HEK293 (cell line): Measurements from ENCODE around the gene CITED4.

Experiments used
- CTCF ChIA-PET: fragments of 350-600 bp; formaldehyde crosslinking; extraction: SDS; loops from one replicate; lab custom pipeline; 2021; ENCODE audit warnings: antibody characterized with exemption; lab: Yijun Ruan, JAX
- POLR2A ChIA-PET: fragments of 300-600 bp; formaldehyde crosslinking; extraction: SDS; loops from one replicate; lab custom pipeline; 2020; ENCODE audit warnings: antibody characterized with exemption, inconsistent platforms; lab: Yijun Ruan, JAX
- H3K27ac ChIP-seq: fragments of 200-500 bp; sonication (Bioruptor generic); 2 replicates; pipeline ENCODE4 v1.5.1; 2014; ENCODE audit warnings: low read depth, low read length, control low read depth, inconsistent platforms; ENCODE audit errors: extremely low read depth
- H3K36me3 ChIP-seq, 2 experiments: fragments of 200-500 bp in 1 of 2; sonication (Bioruptor generic) in 1 of 2; 1 replicate in 1 of 2; 2 replicates in 1 of 2; pipeline ENCODE4 v1.5.1; 2014 to 2017; ENCODE audit warnings: inconsistent platforms in 2 of 2, low read length in 2 of 2; ENCODE audit not compliant: control insufficient read depth in 2 of 2, insufficient read depth in 1 of 2
- H3K4me1 ChIP-seq: fragments of 200-500 bp; sonication (Bioruptor generic); 2 replicates; pipeline ENCODE4 v1.5.1; 2014; ENCODE audit warnings: mild to moderate bottlenecking, low read length, inconsistent platforms; ENCODE audit not compliant: control insufficient read depth, insufficient read depth
- H3K4me3 ChIP-seq: 2 replicates; pipeline ENCODE4 v1.5.1; 2011; ENCODE audit warnings: low read depth, mild to moderate bottlenecking, control low read depth, low read length, moderate library complexity
- H3K9me3 ChIP-seq: fragments of 200-500 bp; sonication (Bioruptor generic); 2 replicates; pipeline ENCODE4 v1.5.1; 2014; ENCODE audit warnings: low read depth, low read length, inconsistent platforms; ENCODE audit not compliant: control insufficient read depth, insufficient read depth
- KLF8 ChIP-seq: fragments of 450-650 bp; formaldehyde crosslinking; IDR thresholded peaks from 2 replicates; pipeline ENCODE4 v1.5.1; 2016; ENCODE audit warnings: missing biosample characterization, missing genetic modification characterization
- MZF1 ChIP-seq: fragments of 450-650 bp; formaldehyde crosslinking; IDR thresholded peaks from 2 replicates; pipeline ENCODE4 v1.5.1; 2017; ENCODE audit warnings: missing biosample characterization, missing genetic modification characterization, borderline replicate concordance
- RBAK ChIP-seq: fragments of 450-650 bp; formaldehyde crosslinking; IDR thresholded peaks from 2 replicates; pipeline ENCODE4 v1.5.1; 2016; ENCODE audit warnings: missing biosample characterization, missing genetic modification characterization
- ZFP37 ChIP-seq: fragments of 450-650 bp; formaldehyde crosslinking; IDR thresholded peaks from 2 replicates; pipeline ENCODE4 v1.5.1; 2016; ENCODE audit warnings: missing biosample characterization, missing genetic modification characterization
- ZNF184 ChIP-seq: fragments of 450-650 bp; IDR thresholded peaks from 2 replicates; pipeline ENCODE4 v1.5.1; 2018; ENCODE audit warnings: missing biosample characterization, mild to moderate bottlenecking, missing genetic modification characterization
- ZNF19 ChIP-seq: fragments of 450-650 bp; formaldehyde crosslinking; IDR thresholded peaks from 2 replicates; pipeline ENCODE4; 2016; ENCODE audit warnings: missing biosample characterization, missing genetic modification characterization, low read depth
- ZNF214 ChIP-seq: fragments of 450-650 bp; formaldehyde crosslinking; IDR thresholded peaks from 2 replicates; pipeline ENCODE4 v1.5.1; 2017; ENCODE audit warnings: missing biosample characterization, mild to moderate bottlenecking, missing genetic modification characterization, borderline replicate concordance
- ZNF266 ChIP-seq: fragments of 450-650 bp; formaldehyde crosslinking; IDR thresholded peaks from 2 replicates; pipeline ENCODE4 v1.5.1; 2016; ENCODE audit warnings: missing biosample characterization, missing genetic modification characterization, low read depth
- ZNF423 ChIP-seq: fragments of 450-650 bp; formaldehyde crosslinking; IDR thresholded peaks from 2 replicates; pipeline ENCODE4 v1.5.1; 2016; ENCODE audit warnings: missing biosample characterization, missing genetic modification characterization
- ZNF521 ChIP-seq: fragments of 450-650 bp; formaldehyde crosslinking; IDR thresholded peaks from 2 replicates; pipeline ENCODE4 v1.5.1; 2017; ENCODE audit warnings: missing biosample characterization, mild to moderate bottlenecking, missing genetic modification characterization
- ZNF558 ChIP-seq: fragments of 450-650 bp; formaldehyde crosslinking; IDR thresholded peaks from 2 replicates; pipeline ENCODE4 v1.5.1; 2016; ENCODE audit warnings: missing biosample characterization, missing genetic modification characterization
- ZNF626 ChIP-seq: fragments of 450-650 bp; sonication (Bioruptor Pico); formaldehyde crosslinking; IDR thresholded peaks from 2 replicates; pipeline ENCODE4 v1.5.1; 2018; ENCODE audit warnings: missing biosample characterization, missing genetic modification characterization, inconsistent platforms
- ZNF76 ChIP-seq: fragments of 450-650 bp; formaldehyde crosslinking; IDR thresholded peaks from 2 replicates; pipeline ENCODE4; 2016; ENCODE audit warnings: low read depth, missing biosample characterization, missing genetic modification characterization, borderline replicate concordance
- ZNF777 ChIP-seq: fragments of 450-650 bp; formaldehyde crosslinking; IDR thresholded peaks from 2 replicates; pipeline ENCODE4 v1.5.1; 2017; ENCODE audit warnings: missing biosample characterization, missing genetic modification characterization, borderline replicate concordance
- TF ChIP-seq, protein P1 (sequence below): fragments of 450-650 bp; formaldehyde crosslinking; IDR thresholded peaks from 2 replicates; pipeline ENCODE4 v1.5.1; 2016; ENCODE audit warnings: missing biosample characterization, missing genetic modification characterization
- TF ChIP-seq, protein P2 (sequence below): fragments of 450-650 bp; formaldehyde crosslinking; optimal IDR thresholded peaks from 2 replicates; pipeline ENCODE3; 2016; ENCODE audit warnings: missing biosample characterization, mild to moderate bottlenecking, missing genetic modification characterization
- TF ChIP-seq, protein P3 (sequence below): fragments of 450-650 bp; formaldehyde crosslinking; IDR thresholded peaks from 2 replicates; pipeline ENCODE4 v1.5.1; 2016; ENCODE audit warnings: missing biosample characterization, missing genetic modification characterization
- TF ChIP-seq, protein P4 (sequence below): fragments of 450-650 bp; formaldehyde crosslinking; IDR thresholded peaks from 2 replicates; pipeline ENCODE4 v1.5.1; 2017; ENCODE audit warnings: missing biosample characterization, missing genetic modification characterization
- TF ChIP-seq, protein P5 (sequence below): fragments of 450-650 bp; formaldehyde crosslinking; IDR thresholded peaks from 2 replicates; pipeline ENCODE4 v1.5.1; 2016; ENCODE audit warnings: missing biosample characterization, missing genetic modification characterization

Gene CITED4

DNA sequence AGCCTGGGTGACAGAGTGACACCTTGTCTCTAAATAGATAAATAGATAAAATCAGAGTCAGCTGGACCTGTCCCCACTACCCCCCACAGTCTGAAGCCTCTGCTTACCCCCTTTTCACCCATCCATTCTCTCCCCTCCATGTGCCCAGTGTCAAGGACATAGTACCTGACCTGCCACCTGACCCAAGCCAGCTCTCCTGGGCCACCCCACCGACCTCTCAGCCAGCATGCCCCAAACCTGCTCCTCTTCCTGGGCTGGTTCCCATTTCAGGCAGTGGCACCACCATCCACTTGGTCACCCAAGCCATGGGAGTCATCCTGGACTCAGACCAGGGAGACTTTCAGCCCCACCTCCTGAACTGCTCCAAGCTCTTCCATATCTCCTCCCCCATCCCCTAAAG lies 28.2 kb downstream of the CITED4 start (continued):
- TF ChIP-seq, protein P1, sequence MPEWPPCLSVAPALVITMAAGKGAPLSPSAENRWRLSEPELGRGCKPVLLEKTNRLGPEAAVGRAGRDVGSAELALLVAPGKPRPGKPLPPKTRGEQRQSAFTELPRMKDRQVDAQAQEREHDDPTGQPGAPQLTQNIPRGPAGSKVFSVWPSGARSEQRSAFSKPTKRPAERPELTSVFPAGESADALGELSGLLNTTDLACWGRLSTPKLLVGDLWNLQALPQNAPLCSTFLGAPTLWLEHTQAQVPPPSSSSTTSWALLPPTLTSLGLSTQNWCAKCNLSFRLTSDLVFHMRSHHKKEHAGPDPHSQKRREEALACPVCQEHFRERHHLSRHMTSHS = no peak
- TF ChIP-seq ZNF423 = no peak

DNA sequence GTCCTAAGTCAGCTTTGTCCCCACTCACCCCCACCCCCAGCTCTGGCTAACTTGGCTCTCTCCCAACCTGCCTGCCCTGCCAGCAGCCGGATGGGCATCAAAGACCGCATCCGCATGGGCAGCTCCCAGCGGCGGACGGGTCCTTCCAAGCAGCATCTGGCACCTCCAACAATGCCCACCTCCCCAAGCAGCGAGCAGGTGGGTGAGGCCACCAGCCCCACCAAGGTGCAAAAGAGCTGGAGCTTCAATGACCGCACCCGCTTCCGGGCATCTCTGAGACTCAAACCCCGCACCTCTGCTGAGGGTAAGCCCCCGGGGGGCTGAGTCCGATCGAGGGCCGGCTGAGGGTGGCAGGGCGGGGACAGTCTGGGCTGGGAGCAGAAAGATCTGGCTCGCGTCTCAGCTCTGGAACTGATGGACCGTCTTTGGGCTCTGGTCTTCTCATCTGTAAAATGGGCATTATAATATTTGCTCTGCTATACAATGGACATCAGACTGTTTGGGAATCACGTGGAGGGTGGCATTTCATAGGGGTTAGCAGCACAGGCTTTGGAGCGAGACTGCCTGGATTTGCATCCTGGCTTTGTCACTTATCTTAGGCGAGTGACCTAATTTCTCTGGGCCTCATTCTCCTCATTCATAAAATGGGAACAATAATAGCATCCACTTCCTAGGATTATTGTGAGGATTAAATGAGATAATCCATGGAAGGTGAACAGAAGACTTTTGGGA lies 31.0 kb downstream of the CITED4 start:
- Histone ChIP-seq H3K4me1 (no peaks in the 10 kb centered on the region), H3K4me3 (no peak overlapping the region), H3K27ac (no peak overlapping the region), H3K9me3 (no peaks in the 10 kb centered on the region), H3K36me3 (no peaks in the 10 kb centered on the region)
- ChIA-PET POLR2A (interaction anchor here (0.6 kb wide), 1 partner anchor 1861 kb away, joined by 4 read pairs; no protein-coding TSS in a partner anchor), CTCF (interaction anchor here (0.6 kb wide), 1 partner anchor 17 kb away, joined by 4 read pairs; no protein-coding TSS in a partner anchor)
- no peak for TF ChIP-seq ZNF19
- no peak for TF ChIP-seq ZNF626 (tag by site-specific recombination)
- no peak for TF ChIP-seq RBAK
- TF ChIP-seq ZNF558 (tag by site-specific recombination) = no peak
- no peak for TF ChIP-seq ZNF777 (tag by site-specific recombination)
- no peak for TF ChIP-seq MZF1 (tag by site-specific recombination)
- TF ChIP-seq, protein P1 = no peak
- TF ChIP-seq, protein P2, sequence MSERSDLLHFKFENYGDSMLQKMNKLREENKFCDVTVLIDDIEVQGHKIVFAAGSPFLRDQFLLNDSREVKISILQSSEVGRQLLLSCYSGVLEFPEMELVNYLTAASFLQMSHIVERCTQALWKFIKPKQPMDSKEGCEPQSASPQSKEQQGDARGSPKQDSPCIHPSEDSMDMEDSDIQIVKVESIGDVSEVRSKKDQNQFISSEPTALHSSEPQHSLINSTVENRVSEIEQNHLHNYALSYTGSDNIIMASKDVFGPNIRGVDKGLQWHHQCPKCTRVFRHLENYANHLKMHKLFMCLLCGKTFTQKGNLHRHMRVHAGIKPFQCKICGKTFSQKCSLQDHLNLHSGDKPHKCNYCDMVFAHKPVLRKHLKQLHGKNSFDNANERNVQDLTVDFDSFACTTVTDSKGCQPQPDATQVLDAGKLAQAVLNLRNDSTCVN (tag by site-specific recombination) = no peak
- no peak for TF ChIP-seq ZNF76
- TF ChIP-seq ZFP37 (tag by site-specific recombination) = no peak
- TF ChIP-seq ZNF266 (tag by site-specific recombination) = no peak
- no peak for TF ChIP-seq ZNF184
- TF ChIP-seq KLF8 = no peak
- TF ChIP-seq ZNF521 (tag by site-specific recombination) = no peak
- TF ChIP-seq, protein P3, sequence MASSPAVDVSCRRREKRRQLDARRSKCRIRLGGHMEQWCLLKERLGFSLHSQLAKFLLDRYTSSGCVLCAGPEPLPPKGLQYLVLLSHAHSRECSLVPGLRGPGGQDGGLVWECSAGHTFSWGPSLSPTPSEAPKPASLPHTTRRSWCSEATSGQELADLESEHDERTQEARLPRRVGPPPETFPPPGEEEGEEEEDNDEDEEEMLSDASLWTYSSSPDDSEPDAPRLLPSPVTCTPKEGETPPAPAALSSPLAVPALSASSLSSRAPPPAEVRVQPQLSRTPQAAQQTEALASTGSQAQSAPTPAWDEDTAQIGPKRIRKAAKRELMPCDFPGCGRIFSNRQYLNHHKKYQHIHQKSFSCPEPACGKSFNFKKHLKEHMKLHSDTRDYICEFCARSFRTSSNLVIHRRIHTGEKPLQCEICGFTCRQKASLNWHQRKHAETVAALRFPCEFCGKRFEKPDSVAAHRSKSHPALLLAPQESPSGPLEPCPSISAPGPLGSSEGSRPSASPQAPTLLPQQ (tag by site-specific recombination) = no peak
- TF ChIP-seq, protein P4, sequence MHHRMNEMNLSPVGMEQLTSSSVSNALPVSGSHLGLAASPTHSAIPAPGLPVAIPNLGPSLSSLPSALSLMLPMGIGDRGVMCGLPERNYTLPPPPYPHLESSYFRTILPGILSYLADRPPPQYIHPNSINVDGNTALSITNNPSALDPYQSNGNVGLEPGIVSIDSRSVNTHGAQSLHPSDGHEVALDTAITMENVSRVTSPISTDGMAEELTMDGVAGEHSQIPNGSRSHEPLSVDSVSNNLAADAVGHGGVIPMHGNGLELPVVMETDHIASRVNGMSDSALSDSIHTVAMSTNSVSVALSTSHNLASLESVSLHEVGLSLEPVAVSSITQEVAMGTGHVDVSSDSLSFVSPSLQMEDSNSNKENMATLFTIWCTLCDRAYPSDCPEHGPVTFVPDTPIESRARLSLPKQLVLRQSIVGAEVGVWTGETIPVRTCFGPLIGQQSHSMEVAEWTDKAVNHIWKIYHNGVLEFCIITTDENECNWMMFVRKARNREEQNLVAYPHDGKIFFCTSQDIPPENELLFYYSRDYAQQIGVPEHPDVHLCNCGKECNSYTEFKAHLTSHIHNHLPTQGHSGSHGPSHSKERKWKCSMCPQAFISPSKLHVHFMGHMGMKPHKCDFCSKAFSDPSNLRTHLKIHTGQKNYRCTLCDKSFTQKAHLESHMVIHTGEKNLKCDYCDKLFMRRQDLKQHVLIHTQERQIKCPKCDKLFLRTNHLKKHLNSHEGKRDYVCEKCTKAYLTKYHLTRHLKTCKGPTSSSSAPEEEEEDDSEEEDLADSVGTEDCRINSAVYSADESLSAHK = no peak
- no peak for TF ChIP-seq ZNF214
- TF ChIP-seq, protein P5, sequence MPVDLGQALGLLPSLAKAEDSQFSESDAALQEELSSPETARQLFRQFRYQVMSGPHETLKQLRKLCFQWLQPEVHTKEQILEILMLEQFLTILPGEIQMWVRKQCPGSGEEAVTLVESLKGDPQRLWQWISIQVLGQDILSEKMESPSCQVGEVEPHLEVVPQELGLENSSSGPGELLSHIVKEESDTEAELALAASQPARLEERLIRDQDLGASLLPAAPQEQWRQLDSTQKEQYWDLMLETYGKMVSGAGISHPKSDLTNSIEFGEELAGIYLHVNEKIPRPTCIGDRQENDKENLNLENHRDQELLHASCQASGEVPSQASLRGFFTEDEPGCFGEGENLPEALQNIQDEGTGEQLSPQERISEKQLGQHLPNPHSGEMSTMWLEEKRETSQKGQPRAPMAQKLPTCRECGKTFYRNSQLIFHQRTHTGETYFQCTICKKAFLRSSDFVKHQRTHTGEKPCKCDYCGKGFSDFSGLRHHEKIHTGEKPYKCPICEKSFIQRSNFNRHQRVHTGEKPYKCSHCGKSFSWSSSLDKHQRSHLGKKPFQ (tag by site-specific recombination) = no peak
